Right lung (tissue), 5 donors: Measurements from ENCODE around the gene TMEFF1. TPM values are rescaled to one million over a fixed set of nuclear protein-coding genes. Genes with fewer than 3 reads are reported as not detected.
"Not testable (repeated sequence)": the region's sequence is repeated elsewhere in the genome, so short reads cannot be mapped to it uniquely, and the experiment has no call there.

ENCODE experiments used
- DNase-seq, 2 donors: peaks; one replicate each; pipeline ENCODE4 v3.0.0-alpha.2; 2013
- polyA plus RNA-seq, 5 donors: library from polyadenylated mRNA; unstranded; fragments of 120-200 nt; gene quantifications; one replicate each; pipeline versions ENCODE4 v1.2.1 to v1.2.3, GENCODE V29; 2013; ENCODE audit warnings: inconsistent platforms in 1 of 5, low replicate concordance in 1 of 5; ENCODE audit not compliant: insufficient read length in 5 of 5, insufficient read depth in 1 of 5

The TMEFF1 gene
- polyA plus RNA-seq, 5 donors: 1.7 to 3.2 (median 2.0) TPM

DNA sequence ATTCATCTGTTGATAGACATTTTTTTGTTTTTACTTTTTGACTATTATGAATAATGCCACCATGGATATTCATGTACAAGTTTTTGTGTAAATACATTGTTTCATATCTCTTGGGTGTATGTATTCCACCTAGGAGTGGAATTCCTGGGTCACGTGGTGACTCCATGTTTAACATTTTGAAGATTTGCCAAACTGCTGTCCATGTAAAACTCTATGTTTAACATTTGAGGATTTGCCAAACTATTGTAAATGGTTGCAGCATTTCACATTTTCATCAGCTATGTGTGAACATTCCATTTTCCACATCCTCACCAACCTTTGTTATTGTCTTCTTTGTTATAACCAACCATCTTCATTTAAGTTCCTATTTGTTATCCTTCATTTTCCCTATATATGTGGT is 12.2 kb downstream of the TMEFF1 start:
- no peak for DNase-seq

DNA sequence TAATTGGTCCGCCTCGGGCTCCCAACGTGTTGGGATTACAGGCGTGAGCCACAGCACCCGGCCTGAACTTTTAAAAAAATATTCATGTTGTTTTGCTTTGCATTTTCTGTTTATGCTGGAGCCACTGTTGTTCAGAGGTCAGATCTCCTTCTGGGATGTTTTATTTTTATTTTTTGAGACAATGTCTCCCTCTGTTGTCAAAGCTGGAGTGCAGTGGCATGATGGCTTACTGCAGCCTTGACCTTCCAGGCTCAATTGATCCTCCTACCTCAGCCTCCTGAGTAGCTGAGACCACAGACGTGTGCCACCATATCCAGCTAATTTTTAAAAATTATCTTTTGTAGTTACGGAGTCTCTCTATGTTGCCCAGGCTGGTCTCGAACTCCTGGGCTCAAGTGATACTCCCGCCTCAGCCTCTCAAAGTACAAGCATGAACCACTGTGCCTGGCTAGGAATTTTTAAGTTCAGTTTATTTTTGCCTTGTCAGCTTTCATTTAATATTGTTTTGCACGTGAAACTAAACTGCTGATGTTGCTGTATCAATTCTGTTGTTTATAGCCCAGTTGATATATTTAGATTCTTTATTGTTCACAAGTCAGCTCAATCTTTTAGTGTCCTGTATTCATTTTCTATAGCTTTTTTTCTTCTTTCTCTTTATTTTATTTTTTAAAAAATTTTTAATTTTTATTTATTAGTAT is 13.7 kb downstream of the TMEFF1 start:
- no peak for DNase-seq

- no peak for DNase-seq
Observed at GRCh38 chr9:100488177-100488576, 15.2 kb downstream of the TMEFF1 start.

DNA sequence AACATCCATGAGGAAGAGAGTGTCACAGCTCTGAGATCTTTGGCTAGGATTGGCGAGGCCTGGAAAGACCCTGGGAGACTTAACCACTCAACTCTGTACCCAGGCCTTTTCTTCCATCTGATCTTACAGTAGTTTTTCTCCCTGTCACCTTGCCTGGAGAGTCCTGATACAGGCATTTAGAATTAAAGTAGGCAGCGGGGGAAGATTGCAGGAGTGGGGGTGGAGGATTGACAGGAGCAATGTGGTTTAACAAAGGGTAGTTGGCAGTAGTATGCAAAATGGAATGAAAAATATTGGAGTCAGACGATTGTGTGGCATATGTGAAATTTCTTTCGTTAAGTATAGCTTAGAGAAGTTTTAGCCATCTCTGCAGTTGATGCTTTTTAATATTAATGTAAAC is 16.9 kb downstream of the TMEFF1 start:
- no peak for DNase-seq

DNA sequence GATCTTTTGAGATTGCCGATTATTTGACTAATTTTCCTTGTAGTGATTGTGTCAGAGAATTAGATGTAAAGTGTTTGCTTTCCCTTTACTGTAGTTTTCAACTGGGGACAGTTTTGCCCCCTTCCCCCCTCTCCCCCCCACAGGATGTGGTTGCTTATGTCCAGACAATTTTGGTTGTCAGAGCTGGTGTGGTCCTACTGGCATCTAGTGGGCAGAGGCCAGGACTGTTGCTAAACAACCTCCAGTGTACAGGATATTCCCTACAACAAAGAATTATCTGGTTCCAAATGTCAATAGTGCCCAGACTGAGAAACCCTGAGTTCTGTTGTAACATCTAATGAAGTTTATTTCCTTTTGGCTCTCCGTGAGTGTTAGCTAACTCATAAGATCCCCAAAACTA is 20.0 kb downstream of the TMEFF1 start:
- DNase-seq: no peak

GRCh38 chr9:100498592-100498991 is 25.6 kb downstream of the TMEFF1 start:
- no peak for DNase-seq

DNA sequence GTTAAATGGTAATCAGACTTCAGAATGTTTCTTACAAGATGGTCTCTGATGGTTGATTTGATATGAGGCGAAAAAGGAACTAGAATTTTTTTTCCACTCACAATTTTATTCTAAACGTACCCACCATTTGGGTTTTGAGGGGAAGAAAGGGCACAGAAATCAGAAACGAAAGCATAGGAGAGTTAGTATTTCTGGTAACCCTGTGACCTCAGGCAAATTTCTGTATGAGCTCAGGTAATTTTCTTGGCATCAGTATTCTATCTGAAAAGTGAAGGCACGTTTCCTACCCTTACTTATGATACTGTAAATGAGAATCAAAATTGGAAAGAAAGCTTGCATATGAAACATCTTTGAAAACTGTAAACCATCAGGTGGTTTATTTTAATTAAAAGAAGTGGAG is 26.5 kb downstream of the TMEFF1 start:
- DNase-seq: no peak

- DNase-seq: no peak
Observed at GRCh38 chr9:100499866-100500265, 26.9 kb downstream of the TMEFF1 start.

- DNase-seq: peak in 1 of 2 donors; percentile 1
Observed at GRCh38 chr9:100505564-100506159, 32.7 kb downstream of the TMEFF1 start.

DNA sequence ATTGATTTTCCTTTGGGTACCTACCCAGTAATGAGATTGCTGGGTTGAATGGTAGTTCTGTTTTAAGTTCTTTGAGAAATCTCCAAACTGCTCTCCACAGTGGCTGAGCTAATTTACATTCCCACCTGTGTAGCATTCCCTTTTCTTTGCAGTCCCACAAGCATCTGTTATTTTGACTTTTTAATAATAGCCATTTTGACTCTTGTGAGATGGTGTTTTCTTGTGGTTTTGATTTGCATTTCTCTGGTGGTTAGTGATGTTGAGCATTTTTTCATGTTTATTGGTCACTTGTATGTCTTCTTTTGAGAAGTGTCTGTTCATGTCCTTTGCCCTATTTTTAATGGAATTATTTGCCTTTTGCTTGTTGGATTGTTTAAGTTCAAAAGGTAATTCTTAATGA is 34.4 kb downstream of the TMEFF1 start:
- not testable (repeated sequence) for DNase-seq

DNA sequence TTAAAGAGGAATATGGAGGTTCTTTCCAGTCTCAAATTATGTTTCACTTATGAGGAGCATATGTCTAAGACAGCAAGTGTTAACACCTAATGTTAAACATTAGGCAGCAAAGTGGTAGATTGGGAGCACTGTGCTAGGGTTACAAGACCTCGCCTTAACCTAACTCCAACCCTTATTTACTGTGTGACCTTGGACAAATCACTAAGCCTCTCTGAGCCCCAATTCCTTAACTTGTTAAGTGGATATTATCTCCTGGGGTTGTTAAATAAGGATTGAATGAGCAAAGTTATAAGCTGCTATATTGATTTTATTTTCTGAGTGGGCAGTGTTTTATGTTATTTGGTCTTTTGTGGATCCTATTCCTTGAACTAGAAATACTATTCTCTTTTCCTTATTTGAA is 38.3 kb downstream of the TMEFF1 start:
- DNase-seq: no peak

DNA sequence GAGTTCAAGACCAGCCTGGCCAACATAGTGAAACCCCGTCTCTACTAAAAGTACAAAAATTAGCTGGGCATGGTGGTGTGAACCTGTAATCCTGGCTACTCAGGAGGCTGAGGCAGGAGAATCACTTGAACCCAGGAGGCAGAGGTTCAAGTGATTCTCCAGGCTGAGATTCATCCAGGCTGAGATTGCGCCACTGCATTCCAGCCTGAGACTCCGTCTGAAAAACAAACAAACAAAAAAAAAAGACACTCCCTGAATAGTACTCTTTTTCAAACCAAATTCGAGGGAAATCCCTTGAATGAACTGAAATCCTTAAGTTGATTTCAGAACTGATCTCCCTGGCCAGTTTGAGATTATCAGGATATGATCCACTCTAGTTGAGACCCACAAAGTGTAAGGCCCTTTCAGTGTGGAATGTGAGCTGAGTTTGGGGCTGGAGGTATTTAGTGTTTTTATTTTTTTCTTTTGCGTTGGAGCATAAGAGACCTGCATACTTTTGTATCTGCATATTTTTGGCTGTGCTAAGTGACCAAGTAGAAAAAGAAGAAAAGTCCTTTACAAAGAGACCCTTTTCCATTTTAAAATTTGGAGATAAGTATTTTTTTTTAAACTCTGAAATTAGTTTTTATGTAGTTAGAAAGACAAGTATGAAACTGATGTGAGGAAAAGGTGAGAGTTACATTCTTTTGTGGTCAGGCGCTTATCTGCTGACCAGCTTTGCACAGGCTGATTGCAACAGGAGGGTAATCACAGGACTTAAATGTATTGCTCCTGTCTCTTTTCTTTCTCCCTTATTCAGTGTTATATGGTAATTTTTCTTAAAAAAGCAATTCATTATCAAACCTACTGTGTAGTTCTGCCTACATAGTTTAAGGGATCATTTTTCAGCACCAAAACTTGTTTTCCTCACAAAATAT is 42.9 kb downstream of the TMEFF1 start:
- no peak for DNase-seq

DNA sequence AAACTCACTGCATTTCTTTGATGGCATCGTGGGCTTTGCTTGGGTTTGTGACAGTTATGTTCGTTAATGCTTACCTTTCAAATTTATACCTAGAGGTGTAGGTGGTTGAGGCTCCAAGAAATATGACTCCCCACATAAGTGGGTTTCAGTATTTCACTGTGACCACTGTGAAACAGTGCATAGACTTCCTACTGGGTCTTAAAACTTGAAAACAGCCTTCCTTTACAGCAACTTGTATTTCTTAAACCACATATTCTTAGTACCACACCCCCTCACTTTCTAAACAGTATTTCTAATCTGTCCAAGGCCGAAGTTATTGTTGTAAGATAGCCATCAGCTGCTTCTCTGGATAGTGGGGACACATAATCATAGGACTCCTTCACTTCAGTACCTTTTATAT is 48.3 kb downstream of the TMEFF1 start:
- no peak for DNase-seq

GRCh38 chr9:100525563-100525962 is 52.6 kb downstream of the TMEFF1 start:
- DNase-seq: no peak

DNA sequence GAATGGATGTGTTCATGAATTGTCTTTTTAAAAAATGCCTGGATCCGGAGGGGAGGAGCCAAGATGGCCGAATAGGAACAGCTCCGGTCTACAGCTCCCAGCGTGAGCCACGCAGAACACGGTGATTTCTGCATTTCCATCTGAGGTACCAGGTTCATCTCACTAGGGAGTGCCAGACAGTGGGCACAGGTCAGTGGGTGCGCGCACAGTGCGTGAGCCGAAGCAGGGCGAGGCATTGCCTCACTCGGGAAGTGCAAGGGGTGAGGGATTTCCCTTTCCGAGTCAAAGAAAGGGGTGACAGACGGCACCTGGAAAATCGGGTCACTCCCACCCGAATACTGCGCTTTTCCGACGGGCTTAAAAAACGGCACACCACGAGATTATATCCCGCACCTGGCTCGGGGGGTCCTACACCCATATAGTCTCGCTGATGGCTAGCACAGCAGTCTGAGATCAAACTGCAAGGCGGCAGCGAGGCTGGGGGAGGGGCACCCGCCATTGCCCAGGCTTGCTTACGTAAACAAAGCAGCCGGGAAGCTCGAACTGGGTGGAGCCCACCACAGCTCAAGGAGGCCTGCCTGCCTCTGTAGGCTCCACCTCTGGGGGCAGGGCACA is 54.3 kb downstream of the TMEFF1 start:
- not testable (repeated sequence) for DNase-seq

- no peak for DNase-seq
Observed at GRCh38 chr9:100534401-100534800, 61.5 kb downstream of the TMEFF1 start.

DNA sequence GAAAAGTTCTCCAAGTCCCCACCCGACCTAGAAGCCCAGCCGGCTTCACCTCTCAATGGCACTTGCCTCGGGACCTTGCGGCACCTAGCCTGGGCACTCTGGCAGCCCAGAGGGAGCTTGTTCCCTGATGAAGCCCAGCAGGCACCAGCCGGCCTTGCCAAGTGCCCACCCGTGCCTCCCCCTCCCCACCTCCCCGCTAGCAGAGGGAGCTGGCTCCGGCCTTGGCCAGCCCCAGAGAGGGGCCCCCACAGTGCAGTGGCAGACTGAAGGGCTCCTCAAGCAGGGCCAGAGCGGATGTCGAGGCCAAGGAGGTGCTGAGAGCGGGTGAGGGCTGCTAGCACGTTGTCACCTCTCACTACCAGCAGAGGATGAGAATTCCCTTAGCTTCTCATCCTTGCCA is 67.4 kb downstream of the TMEFF1 start:
- no peak for DNase-seq

GRCh38 chr9:100549048-100549447 is 76.1 kb downstream of the TMEFF1 start:
- no peak for DNase-seq

DNA sequence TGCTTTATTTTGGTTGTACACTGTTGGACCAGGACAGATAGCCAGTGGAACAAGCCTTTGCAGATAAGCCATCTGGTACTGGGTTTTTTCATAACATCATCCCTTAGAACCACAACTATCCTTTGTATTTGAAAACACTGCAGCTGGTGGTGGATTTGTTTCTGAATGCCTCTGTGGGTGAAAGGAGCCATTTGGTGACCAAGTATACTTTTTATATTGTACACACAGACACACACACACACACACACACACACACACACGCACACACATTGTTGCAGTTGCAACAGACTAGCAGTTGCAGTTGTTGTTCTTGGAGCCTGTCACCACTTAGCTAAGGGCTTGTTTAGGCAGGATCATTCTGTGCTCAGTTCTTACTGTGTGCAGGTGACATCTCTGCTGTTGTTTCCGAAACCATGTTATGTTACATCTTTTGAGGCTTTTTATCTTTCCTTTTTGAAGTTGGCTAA is 82.0 kb downstream of the TMEFF1 start:
- DNase-seq: no peak

GRCh38 chr9:100555471-100555870 is 82.5 kb downstream of the TMEFF1 start:
- DNase-seq: no peak

DNA sequence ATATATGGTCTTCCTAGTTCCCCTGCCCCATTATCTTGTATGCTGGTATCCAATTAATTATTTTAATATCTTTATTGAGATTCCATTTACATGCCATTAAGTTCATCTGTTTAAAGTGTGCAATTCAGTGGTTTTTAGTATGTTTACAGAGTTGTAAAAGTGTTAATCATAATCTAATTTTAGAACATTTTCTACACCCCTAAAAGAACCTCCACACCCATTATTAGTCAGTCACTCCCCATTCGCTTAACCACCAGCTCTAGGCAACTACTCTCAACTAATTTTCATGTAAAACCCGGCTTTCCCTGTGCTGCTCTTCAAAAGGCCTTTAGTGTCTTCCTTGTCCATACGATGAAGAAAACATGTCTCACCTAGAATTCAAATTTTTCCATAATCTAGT is 84.1 kb downstream of the TMEFF1 start:
- DNase-seq: no peak

DNA sequence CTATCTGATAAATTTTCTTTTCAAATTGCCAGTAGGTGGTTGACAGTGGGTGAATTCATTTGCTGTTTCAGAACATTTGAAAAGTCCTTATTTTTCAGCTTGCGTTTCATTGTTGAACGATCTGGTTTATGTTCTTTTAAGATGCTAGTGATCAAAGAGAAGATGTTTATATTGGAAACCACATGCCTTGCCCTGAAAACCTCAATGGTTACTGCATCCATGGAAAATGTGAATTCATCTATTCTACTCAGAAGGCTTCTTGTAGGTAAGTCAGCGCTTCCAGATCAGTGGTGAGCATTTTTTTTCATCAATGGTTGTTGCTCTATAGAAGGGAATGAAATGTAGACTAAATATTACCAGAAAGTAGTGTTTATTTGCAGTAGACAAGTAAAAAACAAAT is 88.3 kb downstream of the TMEFF1 start:
- DNase-seq: no peak
